HFF-Myc (cell line): ENCODE results near the gene ATM.
"Not testable (repeated sequence)": the region's sequence is repeated elsewhere in the genome, so short reads cannot be mapped to it uniquely, and the experiment has no call there.

Experiments
- DNase-seq: peaks from one replicate; pipeline ENCODE4 v3.0.0-alpha.2; 2011; ENCODE audit warnings: low read depth; ENCODE audit errors: extremely low read depth
- H3K4me3 ChIP-seq: replicated peaks from 2 replicates; pipeline ENCODE4 v1.5.1; 2011; ENCODE audit warnings: low read depth, mild to moderate bottlenecking, control low read depth, low read length
- CTCF ChIP-seq: IDR thresholded peaks from 2 replicates; pipeline ENCODE4 v1.5.1; 2012; ENCODE audit warnings: mild to moderate bottlenecking, low read depth, low read length, control low read depth; ENCODE audit errors: missing control alignments

The ATM gene

GRCh38 chr11:108241330-108242037, 18.6 kb downstream of the ATM start:
- DNase-seq, result no peak
- no peak overlapping the region for H3K4me3 ChIP-seq
- TF ChIP-seq CTCF, result no peak

GRCh38 chr11:108242422-108242821, 19.6 kb downstream of the ATM start:
- no peak for TF ChIP-seq CTCF
- DNase-seq, result no peak

GRCh38 chr11:108246308-108246707, 23.4 kb downstream of the ATM start:
- no peak for DNase-seq
- no peak for TF ChIP-seq CTCF

More at GRCh38 chr11:108242422-108242821, 19.6 kb downstream of the ATM start:
- no peak overlapping the region for H3K4me3 ChIP-seq

GRCh38 chr11:108246885-108247284, 24.0 kb downstream of the ATM start:
- TF ChIP-seq CTCF, result no peak
- no peak overlapping the region for H3K4me3 ChIP-seq
- DNase-seq, result no peak

More at GRCh38 chr11:108246308-108246707, 23.4 kb downstream of the ATM start:
- no peak overlapping the region for H3K4me3 ChIP-seq

GRCh38 chr11:108253176-108253575, 30.3 kb downstream of the ATM start:
- DNase-seq, result no peak
- H3K4me3 ChIP-seq, result no peak overlapping the region
- no peak for TF ChIP-seq CTCF

- no peak for DNase-seq
- H3K4me3 ChIP-seq, result no peak overlapping the region
- TF ChIP-seq CTCF, result no peak
Observed at GRCh38 chr11:108269583-108269982, 46.7 kb downstream of the ATM start.

- DNase-seq, H3K4me3 ChIP-seq: not testable (repeated sequence)
Observed at GRCh38 chr11:108276985-108277616, 54.2 kb downstream of the ATM start.
